Nephron (organoid): Measurements from ENCODE around the gene CCDC187.

Source experiments
- H3K27ac Mint-ChIP-seq, 3 experiments: 2 replicates each; pipeline ENCODE4 v1.8.0; 2020; ENCODE audit warnings: mixed read lengths in 3 of 3, mild to moderate bottlenecking in 2 of 3, moderate library complexity in 1 of 3
- H3K27me3 Mint-ChIP-seq: 2 replicates; pipeline ENCODE4 v1.8.0; 2021; ENCODE audit warnings: low read depth, mild to moderate bottlenecking, moderate library complexity, mixed read lengths
- H3K36me3 Mint-ChIP-seq: 2 replicates; pipeline ENCODE4 v1.8.0; 2020; ENCODE audit warnings: low read depth, mixed read lengths
- H3K4me1 Mint-ChIP-seq: 2 replicates; pipeline ENCODE4 v1.8.0; 2020; ENCODE audit warnings: mixed read lengths
- H3K4me3 Mint-ChIP-seq, 3 experiments: 2 replicates each; pipeline ENCODE4 v1.8.0; 2020; ENCODE audit warnings: mild to moderate bottlenecking in 3 of 3, mixed read lengths in 3 of 3, moderate library complexity in 2 of 3
- H3K9me3 Mint-ChIP-seq: 2 replicates; pipeline ENCODE4 v1.8.0; 2020; ENCODE audit warnings: mixed read lengths
- CTCF ChIP-seq, 3 experiments: fragments of 200-600 bp; sonication (generic); IDR thresholded peaks; one replicate each; pipeline ENCODE4 v1.5.0; 2021; ENCODE audit warnings: antibody characterized with exemption in 3 of 3; ENCODE audit not compliant: unreplicated experiment in 3 of 3

CCDC187 gene

GRCh38 chr9:136260936-136261472 lies 42.9 kb downstream of the CCDC187 start:
- no peak overlapping the region for H3K4me3 Mint-ChIP-seq
- H3K27ac Mint-ChIP-seq = peak overlapping the region in 1 of 3 experiments; percentile 28
- H3K9me3 Mint-ChIP-seq = no peaks in the 10 kb centered on the region
- no peak for TF ChIP-seq CTCF (IDR thresholded peaks at IDR 0.05; ENCODE audit: unreplicated experiment in 3 of 3)
- peaks cover 16% of the 10 kb centered on the region for H3K27me3 Mint-ChIP-seq
- H3K4me1 Mint-ChIP-seq = no peaks in the 10 kb centered on the region
- H3K36me3 Mint-ChIP-seq = no peaks in the 10 kb centered on the region

DNA sequence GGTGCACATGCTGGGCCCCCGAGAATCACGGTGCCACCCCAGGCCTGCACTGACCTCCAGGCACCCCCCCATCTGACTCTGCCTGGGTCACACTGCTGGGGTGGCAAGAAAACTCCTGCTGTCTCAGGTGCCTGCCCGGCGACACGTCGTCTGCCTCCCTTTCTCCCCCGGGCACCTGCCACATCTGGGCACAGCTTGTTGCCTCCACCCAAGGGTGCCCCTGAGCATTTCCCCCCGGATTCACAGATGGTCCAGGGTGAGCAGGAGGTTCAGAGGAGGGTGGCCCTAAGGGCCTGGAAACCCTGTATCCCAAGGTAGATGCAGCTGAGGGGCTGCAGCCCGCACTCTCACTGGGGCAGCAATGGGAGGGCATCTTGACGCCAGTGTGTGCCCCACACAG lies 43.4 kb downstream of the CCDC187 start:
- no peaks in the 10 kb centered on the region for H3K4me1 Mint-ChIP-seq
- H3K9me3 Mint-ChIP-seq = no peaks in the 10 kb centered on the region
- TF ChIP-seq CTCF (IDR thresholded peaks at IDR 0.05; ENCODE audit: unreplicated experiment in 3 of 3) = no peak
- H3K4me3 Mint-ChIP-seq = no peak overlapping the region
- no peak overlapping the region for H3K27ac Mint-ChIP-seq
- peaks cover 16% of the 10 kb centered on the region for H3K27me3 Mint-ChIP-seq
- H3K36me3 Mint-ChIP-seq = no peaks in the 10 kb centered on the region

GRCh38 chr9:136259836-136260235 lies 44.1 kb downstream of the CCDC187 start:
- H3K4me1 Mint-ChIP-seq = no peaks in the 10 kb centered on the region
- no peak overlapping the region for H3K4me3 Mint-ChIP-seq
- no peak for TF ChIP-seq CTCF (IDR thresholded peaks at IDR 0.05; ENCODE audit: unreplicated experiment in 3 of 3)
- H3K36me3 Mint-ChIP-seq = no peaks in the 10 kb centered on the region
- no peak overlapping the region for H3K27ac Mint-ChIP-seq
- no peaks in the 10 kb centered on the region for H3K9me3 Mint-ChIP-seq
- peaks cover 16% of the 10 kb centered on the region for H3K27me3 Mint-ChIP-seq

DNA sequence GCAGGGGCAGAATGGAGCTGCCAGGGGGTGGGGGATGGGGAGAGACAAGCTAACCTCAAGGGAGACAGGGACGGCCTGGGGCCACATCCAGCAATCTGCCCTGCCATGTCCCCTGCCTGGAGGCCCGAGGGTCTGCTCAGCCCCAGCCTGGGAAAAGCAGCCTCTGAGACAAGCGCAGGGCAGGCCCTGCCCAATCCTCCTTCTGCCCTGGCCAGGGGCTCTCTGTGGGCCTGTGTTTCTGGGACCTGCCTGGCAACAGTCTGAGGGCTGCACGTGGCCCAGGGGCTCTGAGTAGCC lies 44.4 kb downstream of the CCDC187 start:
- H3K27ac Mint-ChIP-seq = no peak overlapping the region
- TF ChIP-seq CTCF (IDR thresholded peaks at IDR 0.05; ENCODE audit: unreplicated experiment in 3 of 3) = no peak
- no peak overlapping the region for H3K4me3 Mint-ChIP-seq
- no peaks in the 10 kb centered on the region for H3K9me3 Mint-ChIP-seq
- H3K4me1 Mint-ChIP-seq = no peaks in the 10 kb centered on the region
- peaks cover 16% of the 10 kb centered on the region for H3K27me3 Mint-ChIP-seq
- H3K36me3 Mint-ChIP-seq = no peaks in the 10 kb centered on the region

DNA sequence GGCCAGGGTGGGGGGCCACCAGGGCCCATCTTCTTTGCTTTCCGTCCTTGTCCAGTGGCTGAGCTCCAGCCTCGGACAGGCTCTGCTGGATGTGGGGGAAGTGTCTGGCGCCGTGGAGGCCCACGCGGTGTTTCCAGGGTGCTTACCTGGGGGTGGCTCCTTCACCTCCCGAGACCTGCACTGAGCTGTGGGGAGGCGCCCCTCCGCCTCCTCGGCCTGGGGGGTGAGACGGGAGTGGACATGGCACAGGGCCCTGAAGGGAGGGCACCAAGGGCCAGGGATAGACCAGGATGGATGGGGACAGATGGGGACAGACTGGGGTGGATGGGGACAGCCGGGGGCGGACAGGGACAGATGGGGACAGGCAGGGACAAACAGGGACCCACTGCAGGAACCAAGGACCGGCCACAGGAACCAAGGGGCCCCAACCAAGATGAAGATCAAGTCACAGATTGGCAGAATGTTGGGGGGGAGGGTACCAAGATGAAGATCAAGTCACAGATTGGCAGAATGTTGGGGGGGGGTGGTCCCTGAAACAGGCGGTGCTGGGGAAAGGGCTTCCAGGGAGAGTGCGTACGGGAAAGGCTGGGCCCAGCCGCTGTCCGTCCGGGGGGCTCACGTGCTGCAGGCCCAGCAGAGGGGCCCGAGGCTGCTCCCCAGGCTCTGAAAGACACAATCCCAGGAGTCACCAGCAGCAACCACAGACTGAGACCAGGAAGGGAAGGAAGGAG lies 44.9 kb downstream of the CCDC187 start:
- no peak for TF ChIP-seq CTCF (IDR thresholded peaks at IDR 0.05; ENCODE audit: unreplicated experiment in 3 of 3)
- no peaks in the 10 kb centered on the region for H3K9me3 Mint-ChIP-seq
- no peaks in the 10 kb centered on the region for H3K36me3 Mint-ChIP-seq
- no peak overlapping the region for H3K27ac Mint-ChIP-seq
- H3K4me1 Mint-ChIP-seq = no peaks in the 10 kb centered on the region
- H3K27me3 Mint-ChIP-seq = peaks cover 16% of the 10 kb centered on the region
- H3K4me3 Mint-ChIP-seq = no peak overlapping the region

DNA sequence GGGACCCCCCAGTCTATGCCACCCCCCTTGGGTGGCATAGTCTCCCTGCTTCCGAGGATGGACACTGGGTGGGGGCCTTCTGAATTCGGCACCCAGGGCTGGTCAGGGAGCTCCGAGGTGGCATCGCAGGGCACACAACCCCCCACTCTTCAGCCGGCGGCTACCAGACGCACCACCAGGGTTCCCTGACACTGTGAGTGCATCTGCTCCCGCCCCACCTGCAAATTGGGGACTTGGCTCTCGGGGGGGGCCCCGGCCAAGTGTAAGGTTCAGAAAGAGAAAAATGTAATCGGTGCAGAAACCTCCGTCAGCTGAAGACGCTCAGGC lies 45.6 kb downstream of the CCDC187 start:
- H3K27ac Mint-ChIP-seq = no peak overlapping the region
- H3K9me3 Mint-ChIP-seq = no peaks in the 10 kb centered on the region
- H3K36me3 Mint-ChIP-seq = no peaks in the 10 kb centered on the region
- H3K4me1 Mint-ChIP-seq = no peaks in the 10 kb centered on the region
- TF ChIP-seq CTCF (IDR thresholded peaks at IDR 0.05; ENCODE audit: unreplicated experiment in 3 of 3) = no peak
- no peak overlapping the region for H3K4me3 Mint-ChIP-seq
- H3K27me3 Mint-ChIP-seq = peaks cover 16% of the 10 kb centered on the region
